ENCODE data around the gene TMEM132E.

- TF ChIP-seq CHD1 (IDR thresholded peaks at IDR 0.05; ENCODE audit: low read depth, low read length) = no peak
- no peak for TF ChIP-seq BHLHE40 (IDR thresholded peaks at IDR 0.05; ENCODE audit: low read depth, low read length)
- no peak for TF ChIP-seq MAFK (IDR thresholded peaks at IDR 0.05; ENCODE audit: low read depth, low read length)
- TF ChIP-seq CTCF (conservative IDR thresholded peaks at IDR 0.05; ENCODE audit: low read depth, low read length) = no peak
Measured at GRCh38 chr17:34609210-34609609, 29.8 kb downstream of the TMEM132E start.

Data from IMR-90 (cell line).